K562 (cell line): Measurements from ENCODE around the gene S100P. TPM values are rescaled to one million over a fixed set of nuclear protein-coding genes. Genes with fewer than 3 reads are reported as not detected.

Experiments
- CSDE1 ChIP-seq, 2 experiments: fragments of 450-650 bp; IDR thresholded peaks; 2 replicates each; pipeline ENCODE4 v1.6.1; 2016; ENCODE audit warnings: mild to moderate bottlenecking in 1 of 2
- ESRRA ChIP-seq: fragments of 450-650 bp; IDR thresholded peaks from 2 replicates; pipeline ENCODE4 v1.6.1; 2014; ENCODE audit warnings: low read depth, mild to moderate bottlenecking, moderate library complexity, borderline replicate concordance
- L3MBTL2 ChIP-seq: fragments of 450-650 bp; IDR thresholded peaks from 2 replicates; pipeline ENCODE4 v1.6.1; 2016; ENCODE audit warnings: mild to moderate bottlenecking, moderate library complexity
- MAFG ChIP-seq: fragments of 450-650 bp; conservative IDR thresholded peaks from 2 replicates; pipeline ENCODE4 v1.6.1; 2016; ENCODE audit warnings: missing genetic modification characterization, missing compliant biosample characterization
- NR2C2 ChIP-seq, 2 experiments: fragments of 200-800 bp in 1 of 2; sonication (Bioruptor generic) in 1 of 2; sonication (generic) in 1 of 2; formaldehyde crosslinking in 1 of 2; IDR thresholded peaks; 2 replicates each; pipeline versions ENCODE4 v1.6.1 to v1.8.0; 2016 to 2022; ENCODE audit warnings: mild to moderate bottlenecking in 1 of 2, missing compliant biosample characterization in 1 of 2, missing genetic modification characterization in 1 of 2, missing genetic modification reagents in 1 of 2
- polyA plus RNA-seq, 8 experiments: library from polyadenylated mRNA; depleted of rRNA in 4 of 8; stranded (reverse) in 5 of 8; unstranded in 3 of 8; fragments of >200 nt; fragmentation: Nextera tagmentation in 2 of 8; fragmentation: Illumina TruSeq in 1 of 8; extraction: Ambion mirVana in 2 of 8; extraction: Trizol in 1 of 8; gene quantifications; 2 replicates each; pipeline versions ENCODE4 v1.2.1 to v1.2.3, GENCODE V29; 2011 to 2014; ENCODE audit warnings: inconsistent platforms in 1 of 8, missing spikeins in 1 of 8
- total RNA-seq, 7 experiments: library from RNA; depleted of rRNA in 6 of 7; stranded (reverse); fragments of >200 nt in 6 of 7; fragmentation: Illumina TruSeq in 2 of 7; extraction: Trizol in 2 of 7; gene quantifications; 2 replicates each; pipeline versions ENCODE4 v1.2.1 to v1.2.3, GENCODE V29; 2011 to 2021; ENCODE audit warnings: low replicate concordance in 1 of 7
- TF ChIP-seq, protein P1 (sequence below), 2 experiments: fragments of 450-650 bp; conservative IDR thresholded peaks; 2 replicates each; pipeline ENCODE4 v1.6.1; 2017; ENCODE audit warnings: mild to moderate bottlenecking in 2 of 2, moderate library complexity in 2 of 2
- TF ChIP-seq, protein P2 (sequence below): fragments of 250-450 bp; sonication (Bioruptor Pico); IDR thresholded peaks from 2 replicates; pipeline ENCODE4 v1.8.0; 2022; ENCODE audit warnings: moderate library complexity, mild to moderate bottlenecking, inconsistent platforms
- TF ChIP-seq, protein P3 (sequence below): fragments of 450-650 bp; formaldehyde crosslinking; IDR thresholded peaks from 2 replicates; pipeline ENCODE4 v1.4.0; 2022; ENCODE audit warnings: missing genetic modification characterization
- TF ChIP-seq, protein P4 (sequence below): fragments of 250-450 bp; sonication (Bioruptor Pico); IDR thresholded peaks from 2 replicates; pipeline ENCODE4 v1.8.0; 2022; ENCODE audit warnings: inconsistent platforms, mild to moderate bottlenecking, moderate library complexity, borderline replicate concordance

S100P gene
- total and polyA plus RNA-seq, 9 of the 15 experiments (the other 6 are each of a cell fraction or from before 2014, with no cell fraction given): 4.1 to 23.8 (median 7.5) TPM

DNA sequence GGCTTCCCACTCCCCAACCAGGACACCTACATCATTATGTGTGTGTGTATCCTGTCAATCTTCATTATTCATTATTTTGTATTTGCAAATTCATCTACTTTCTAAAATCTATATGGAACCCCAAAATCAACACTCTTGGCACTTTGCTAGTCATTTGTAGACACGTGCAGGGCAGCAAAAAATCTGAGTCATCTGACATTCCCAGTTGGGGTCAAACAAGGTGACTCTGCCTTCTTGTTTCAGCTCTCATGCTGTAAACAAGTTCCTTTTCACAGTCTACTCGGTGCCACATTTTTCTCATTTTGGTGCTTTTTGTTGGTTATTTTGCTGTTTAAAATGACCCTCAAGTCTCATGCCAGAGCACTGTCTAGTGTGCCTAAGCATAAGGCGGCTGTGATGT lies 10.1 kb downstream of the S100P start (continued):
- TF ChIP-seq, protein P1, sequence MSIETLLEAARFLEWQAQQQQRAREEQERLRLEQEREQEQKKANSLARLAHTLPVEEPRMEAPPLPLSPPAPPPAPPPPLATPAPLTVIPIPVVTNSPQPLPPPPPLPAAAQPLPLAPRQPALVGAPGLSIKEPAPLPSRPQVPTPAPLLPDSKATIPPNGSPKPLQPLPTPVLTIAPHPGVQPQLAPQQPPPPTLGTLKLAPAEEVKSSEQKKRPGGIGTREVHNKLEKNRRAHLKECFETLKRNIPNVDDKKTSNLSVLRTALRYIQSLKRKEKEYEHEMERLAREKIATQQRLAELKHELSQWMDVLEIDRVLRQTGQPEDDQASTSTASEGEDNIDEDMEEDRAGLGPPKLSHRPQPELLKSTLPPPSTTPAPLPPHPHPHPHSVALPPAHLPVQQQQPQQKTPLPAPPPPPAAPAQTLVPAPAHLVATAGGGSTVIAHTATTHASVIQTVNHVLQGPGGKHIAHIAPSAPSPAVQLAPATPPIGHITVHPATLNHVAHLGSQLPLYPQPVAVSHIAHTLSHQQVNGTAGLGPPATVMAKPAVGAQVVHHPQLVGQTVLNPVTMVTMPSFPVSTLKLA (conservative IDR thresholded peaks at IDR 0.05): peak in 1 of 2 experiments; percentile 57; a peak in 1 of 4 replicates
- TF ChIP-seq, protein P2, sequence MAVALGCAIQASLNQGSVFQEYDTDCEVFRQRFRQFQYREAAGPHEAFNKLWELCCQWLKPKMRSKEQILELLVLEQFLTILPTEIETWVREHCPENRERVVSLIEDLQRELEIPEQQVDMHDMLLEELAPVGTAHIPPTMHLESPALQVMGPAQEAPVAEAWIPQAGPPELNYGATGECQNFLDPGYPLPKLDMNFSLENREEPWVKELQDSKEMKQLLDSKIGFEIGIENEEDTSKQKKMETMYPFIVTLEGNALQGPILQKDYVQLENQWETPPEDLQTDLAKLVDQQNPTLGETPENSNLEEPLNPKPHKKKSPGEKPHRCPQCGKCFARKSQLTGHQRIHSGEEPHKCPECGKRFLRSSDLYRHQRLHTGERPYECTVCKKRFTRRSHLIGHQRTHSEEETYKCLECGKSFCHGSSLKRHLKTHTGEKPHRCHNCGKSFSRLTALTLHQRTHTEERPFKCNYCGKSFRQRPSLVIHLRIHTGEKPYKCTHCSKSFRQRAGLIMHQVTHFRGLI (CRISPR knock-in tag): no peak
- TF ChIP-seq CSDE1 (IDR thresholded peaks at IDR 0.05) (no peak), NR2C2 (CRISPR knock-in tag; IDR thresholded peaks at IDR 0.05) (no peak), NR2C2 (tag; IDR thresholded peaks at IDR 0.05) (peak; percentile 50; the same call in 1 of the 2 replicates), MAFG (tag) (peak; percentile 66), L3MBTL2 (peak; percentile 68), ESRRA (peak; percentile 72)
- TF ChIP-seq, protein P3, sequence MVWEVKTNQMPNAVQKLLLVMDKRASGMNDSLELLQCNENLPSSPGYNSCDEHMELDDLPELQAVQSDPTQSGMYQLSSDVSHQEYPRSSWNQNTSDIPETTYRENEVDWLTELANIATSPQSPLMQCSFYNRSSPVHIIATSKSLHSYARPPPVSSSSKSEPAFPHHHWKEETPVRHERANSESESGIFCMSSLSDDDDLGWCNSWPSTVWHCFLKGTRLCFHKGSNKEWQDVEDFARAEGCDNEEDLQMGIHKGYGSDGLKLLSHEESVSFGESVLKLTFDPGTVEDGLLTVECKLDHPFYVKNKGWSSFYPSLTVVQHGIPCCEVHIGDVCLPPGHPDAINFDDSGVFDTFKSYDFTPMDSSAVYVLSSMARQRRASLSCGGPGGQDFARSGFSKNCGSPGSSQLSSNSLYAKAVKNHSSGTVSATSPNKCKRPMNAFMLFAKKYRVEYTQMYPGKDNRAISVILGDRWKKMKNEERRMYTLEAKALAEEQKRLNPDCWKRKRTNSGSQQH (CRISPR knock-in tag): no peak
- TF ChIP-seq, protein P4, sequence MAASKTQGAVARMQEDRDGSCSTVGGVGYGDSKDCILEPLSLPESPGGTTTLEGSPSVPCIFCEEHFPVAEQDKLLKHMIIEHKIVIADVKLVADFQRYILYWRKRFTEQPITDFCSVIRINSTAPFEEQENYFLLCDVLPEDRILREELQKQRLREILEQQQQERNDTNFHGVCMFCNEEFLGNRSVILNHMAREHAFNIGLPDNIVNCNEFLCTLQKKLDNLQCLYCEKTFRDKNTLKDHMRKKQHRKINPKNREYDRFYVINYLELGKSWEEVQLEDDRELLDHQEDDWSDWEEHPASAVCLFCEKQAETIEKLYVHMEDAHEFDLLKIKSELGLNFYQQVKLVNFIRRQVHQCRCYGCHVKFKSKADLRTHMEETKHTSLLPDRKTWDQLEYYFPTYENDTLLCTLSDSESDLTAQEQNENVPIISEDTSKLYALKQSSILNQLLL (CRISPR knock-in tag): no peak
